T-helper 1 cell treated with Interleukin-12 subunit alpha and Interleukin-12 subunit beta and Interleukin-4 antibody, amounts not matched to agents 30 ng/mL and 1 ng/mL, for 36 hours (primary cell): ENCODE data around the gene PGF. TPM values are rescaled to one million over a fixed set of nuclear protein-coding genes. Genes with fewer than 3 reads are reported as not detected.

Experiments used
- intact Hi-C: fragments of 100-400 bp; cut with micrococcal nuclease; formaldehyde crosslinking; loops from one replicate; pipeline ENCODE4 v1.15.1; 2024
- total RNA-seq: library from RNA; stranded (reverse); gene quantifications from 2 replicates; pipeline ENCODE4 v1.2.3, GENCODE V29; 2022

Gene PGF
- total RNA-seq, 1 donor from 2014 or later, result 0.20 TPM

DNA sequence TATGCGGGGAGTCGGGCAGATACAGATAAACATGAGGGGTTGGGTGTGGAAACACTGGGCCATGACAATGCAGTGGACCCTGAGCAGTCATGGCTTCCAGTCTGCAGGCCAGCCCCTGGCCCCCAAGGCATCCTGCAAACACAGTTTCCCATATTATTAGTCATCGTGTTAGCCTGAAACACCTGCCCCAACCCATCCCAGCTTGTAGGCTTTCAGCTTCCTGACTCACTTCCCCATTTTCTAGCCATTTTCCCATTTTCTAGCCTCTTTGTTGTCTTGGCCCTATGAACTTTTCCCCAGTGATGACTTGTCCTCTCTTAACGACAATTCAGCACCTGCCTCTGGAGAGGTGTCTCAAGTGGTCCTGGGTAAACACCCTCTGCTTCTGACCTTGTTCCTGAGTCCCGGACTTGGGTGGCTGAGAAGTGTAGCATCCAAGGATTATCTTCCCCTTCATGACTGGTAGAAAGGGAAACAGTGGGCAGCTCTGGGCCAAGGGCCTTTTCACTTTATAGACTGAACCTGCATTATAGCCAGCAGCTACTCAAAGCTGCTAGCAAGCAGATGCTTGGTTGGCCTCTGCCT, 4.3 kb upstream of the PGF start:
- intact Hi-C loops, result no loop called here

DNA sequence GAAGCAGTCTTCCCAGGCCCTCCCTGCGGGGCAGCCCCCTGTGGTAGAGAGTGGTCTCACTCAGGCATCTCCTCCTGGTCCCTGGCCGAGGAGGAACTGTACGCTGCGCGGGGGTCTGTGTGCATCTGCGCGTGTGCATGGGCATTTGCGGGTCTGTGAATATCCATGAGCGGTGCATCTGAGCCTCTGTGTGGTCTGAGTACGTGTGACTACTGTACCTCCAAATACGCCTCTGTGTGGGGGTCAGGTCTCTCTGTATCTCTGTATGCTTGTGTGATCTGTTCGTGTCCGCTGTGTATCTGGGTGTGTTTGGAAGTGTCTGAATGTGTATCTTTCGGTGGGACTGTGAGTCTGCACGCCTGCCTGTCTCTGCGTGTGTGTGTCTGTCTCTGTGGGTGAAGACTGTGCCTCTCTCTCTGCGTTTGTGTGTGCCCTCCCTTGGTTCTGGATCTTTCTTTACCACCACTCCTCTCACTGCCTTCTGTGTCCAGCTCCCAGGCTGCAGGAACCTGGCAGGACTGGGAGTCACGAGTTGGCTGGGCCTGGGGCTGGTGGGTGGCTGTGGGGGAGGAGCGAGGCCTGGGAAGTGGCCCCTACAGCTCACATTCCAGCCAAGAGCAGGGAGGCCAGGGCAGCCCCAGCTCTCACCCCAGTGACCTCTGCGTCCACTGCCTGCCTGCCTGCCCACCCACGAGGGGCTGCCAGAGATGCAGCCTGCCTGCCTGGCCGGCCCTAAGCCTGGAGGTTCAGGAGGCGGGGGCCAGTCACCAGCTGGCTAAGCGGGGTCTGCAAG, 1.1 kb upstream of the PGF start:
- intact Hi-C loops, result no loop called here

DNA sequence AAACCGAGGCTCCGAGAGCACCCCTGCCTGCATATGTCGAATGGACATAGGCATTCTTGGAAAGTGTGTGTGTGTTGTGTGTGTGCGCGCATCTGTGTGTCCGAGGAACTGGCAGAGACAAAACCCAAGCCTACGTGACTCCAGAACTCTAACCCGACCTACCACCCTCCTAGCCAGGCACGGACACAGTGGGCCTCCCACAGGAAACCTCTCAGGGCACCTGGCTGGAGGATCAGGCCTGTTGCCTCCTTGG, 556 bp upstream of the PGF start:
- intact Hi-C loops, result no loop called here

GRCh38 chr14:74954947-74955228, 509 bp downstream of the PGF start:
- intact Hi-C loops, result no loop called here

DNA sequence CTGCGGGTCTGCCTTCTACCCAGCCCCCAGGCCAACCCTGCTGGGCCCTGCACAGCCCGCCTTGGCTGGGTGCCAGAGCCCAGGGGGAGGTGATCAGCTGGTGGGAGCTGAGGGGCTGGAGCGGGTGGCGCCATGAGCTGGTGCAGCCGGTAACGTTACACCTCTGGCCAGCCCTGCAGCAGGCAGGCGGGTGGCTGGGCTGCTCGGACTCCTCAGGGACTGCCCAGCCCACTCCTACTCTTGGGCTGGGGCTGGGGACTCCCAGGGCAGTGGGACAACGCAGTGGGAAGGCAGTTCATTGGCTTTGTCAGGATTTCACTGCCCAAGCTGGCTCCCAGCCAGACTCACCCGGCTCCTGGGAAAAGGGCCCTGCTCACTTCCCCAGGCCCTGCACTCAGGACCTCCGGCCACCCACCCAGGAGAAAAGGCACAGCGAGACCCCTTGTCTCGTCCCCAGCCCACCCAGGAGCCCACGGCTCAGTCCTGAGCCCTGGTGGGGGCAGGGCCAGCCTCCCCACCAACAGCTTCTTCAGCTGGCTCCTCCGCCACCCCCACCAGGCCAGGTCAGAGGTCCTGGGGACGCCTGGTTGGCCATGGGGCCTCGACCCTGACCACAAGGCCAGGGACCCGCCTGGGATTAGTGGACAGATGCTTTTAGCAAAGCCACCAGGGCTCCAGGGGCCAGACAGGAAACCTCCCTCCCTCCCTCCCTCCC, 1.0 kb downstream of the PGF start:
- intact Hi-C loops, result no loop called here

- intact Hi-C loops, result no loop called here
Measured at GRCh38 chr14:74953686-74954085, 1.7 kb downstream of the PGF start.

DNA sequence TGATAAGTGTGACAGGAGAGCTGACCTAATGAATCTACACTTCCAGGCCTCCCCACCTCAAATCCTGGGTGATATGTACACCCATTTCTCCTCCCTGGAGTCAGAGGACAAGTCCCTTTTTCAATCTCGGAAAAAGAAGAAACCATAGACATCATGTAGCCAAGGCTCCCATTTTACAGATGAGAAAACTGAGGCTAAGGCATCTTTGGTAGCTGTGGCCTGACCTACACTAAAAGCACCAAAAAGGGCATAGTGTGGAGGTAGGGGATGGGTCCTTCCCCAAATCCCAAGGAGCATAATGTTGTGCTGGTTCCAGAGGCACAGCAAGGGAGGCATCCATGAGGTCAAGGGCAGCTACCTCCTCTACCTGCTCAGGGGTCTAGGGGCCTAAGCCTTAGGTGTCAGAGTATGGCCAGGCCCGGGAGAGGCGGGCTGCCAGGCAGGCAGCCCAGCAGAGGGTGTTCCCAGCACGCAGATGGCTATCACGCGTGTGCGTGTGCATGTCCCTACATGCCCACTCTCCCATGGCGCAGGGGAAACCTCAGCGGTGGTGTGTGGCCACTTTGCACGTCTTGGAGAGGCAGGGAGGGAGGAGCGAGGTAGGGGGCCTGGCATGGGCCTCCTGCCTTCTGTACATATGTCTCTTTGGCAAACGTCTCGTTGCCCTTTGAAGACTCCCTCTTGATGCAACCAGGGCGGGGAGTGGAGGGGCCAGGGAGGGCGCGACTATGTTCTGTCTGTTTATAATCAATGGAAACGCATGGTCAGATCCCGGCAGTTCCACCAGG, 2.5 kb downstream of the PGF start:
- intact Hi-C loops, result no loop called here

- intact Hi-C loops, result no loop called here
Measured at GRCh38 chr14:74952180-74952665, 3.2 kb downstream of the PGF start.

GRCh38 chr14:74951443-74952179, 3.8 kb downstream of the PGF start:
- intact Hi-C loops, result no loop called here

GRCh38 chr14:74950795-74951442, 4.5 kb downstream of the PGF start:
- intact Hi-C loops, result no loop called here

- intact Hi-C loops, result loop anchor here (10.0 kb wide), 1 partner anchor 715 kb away; the partner anchor contains the start of genes ERG28 and TTLL5
Measured at GRCh38 chr14:74949859-74950573, 5.4 kb downstream of the PGF start.

DNA sequence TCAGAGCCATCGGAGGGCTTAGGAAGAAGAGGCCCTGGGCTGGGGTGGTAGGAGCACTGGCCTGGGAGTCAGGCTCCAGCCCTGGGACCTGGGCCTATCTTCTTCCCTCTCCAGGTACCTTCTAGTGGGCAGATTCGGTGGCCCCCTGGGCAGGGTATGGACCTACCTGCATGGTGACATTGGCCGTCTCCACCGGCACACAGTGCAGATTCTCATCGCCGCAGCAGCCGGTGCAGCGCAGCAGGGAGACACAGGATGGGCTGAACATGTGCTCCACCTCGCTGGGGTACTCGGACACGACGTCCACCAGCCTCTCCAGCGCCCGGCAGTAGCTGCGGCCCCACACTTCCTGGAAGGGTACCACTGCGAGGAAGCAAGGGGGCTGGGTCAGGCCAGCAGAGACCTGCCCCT, 6.2 kb downstream of the PGF start:
- intact Hi-C loops, result loop anchor here (10.0 kb wide), 1 partner anchor 716 kb away; the partner anchor contains the start of genes ERG28 and TTLL5

DNA sequence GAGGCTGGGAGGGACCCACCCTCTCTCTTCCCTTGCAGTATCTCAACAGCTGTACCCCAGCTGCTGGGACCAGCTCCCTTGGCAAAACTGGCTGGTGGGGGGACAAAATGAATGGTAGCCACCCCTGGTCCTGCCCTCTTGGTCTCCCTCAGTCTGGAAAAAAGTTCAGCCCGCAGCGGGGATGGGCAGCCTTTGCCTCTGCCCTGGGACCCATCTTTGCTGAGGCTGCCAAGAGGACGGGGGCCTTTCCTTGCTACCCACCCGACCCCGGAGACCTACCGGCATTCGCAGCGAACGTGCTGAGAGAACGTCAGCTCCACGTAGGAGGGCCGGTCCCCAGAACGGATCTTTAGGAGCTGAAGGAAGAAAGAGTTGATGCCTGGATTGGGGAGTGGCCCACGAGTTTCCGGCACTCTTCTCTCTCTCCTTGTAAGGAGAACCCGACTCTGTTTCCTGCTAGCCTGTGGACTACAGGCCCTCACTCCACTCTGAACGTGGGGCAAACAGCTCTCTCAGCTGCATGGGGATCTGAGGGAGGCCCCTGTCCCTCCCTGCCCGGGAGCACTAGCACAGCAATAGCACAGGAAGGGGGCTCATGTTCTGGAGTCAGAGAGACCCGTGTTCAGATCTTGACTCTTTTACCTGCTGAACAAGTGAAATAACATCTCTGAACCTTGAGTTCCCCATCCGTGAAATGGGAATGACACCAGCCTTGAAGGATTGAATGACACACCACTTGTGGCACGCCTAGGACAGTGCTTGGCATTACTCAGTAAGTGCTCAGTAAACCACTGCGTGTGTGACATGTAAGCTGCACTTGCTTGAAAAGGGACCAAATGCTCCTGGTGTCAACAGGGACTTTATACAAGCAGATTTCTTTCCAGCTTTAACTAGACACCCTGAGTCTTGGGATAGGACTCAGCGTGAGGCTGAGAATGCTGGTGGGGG, 6.9 kb downstream of the PGF start:
- intact Hi-C loops, result loop anchor here (10.0 kb wide), 1 partner anchor 716 kb away; the partner anchor contains the start of genes ERG28 and TTLL5

DNA sequence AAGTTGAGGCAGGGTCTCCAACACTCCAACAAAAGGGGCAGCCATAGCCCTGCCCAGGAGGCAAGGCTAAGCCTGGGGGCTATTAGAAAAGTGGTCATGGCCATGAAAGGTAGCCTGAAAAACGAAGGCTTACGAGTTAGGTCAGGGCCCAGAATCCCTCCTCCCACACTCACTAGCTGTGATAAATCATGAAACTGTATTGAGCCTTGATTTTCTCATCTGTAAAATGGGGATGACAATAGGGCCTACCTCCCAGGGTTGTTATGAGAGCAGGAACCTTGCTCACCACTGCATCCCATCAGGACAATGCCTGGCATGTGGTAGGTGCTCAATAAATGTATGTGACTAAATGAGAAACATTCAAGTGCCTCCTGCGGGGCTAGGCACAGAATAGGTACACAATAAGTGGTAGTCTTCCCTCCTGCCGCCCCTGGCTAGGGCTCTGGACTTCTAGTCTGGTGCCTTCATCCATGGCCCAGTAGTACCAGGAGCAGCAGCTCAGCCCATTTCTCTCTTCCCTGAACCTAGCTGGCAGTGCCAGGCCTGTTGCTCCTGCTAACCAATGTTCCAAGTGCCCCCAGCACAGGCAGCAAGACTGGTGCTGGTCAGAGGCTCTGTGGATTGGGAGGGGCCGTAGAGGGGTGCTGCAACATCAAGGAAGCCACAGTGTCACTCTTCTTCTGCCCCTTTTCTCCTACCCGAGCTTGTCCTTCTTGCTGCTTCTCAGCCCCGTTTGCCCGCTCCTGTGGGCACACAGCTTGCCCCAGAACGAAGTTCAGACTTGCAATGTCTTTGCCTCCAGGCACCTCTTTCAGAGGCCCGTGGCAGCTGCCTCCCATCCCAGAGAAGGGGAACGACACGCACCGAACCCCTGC, 7.8 kb downstream of the PGF start:
- intact Hi-C loops, result loop anchor here (10.0 kb wide), 1 partner anchor 717 kb away; the partner anchor contains the start of genes ERG28 and TTLL5

GRCh38 chr14:74946659-74947281, 8.6 kb downstream of the PGF start:
- intact Hi-C loops, result loop anchor here (1.0 to 10.0 kb wide), 4 partner anchors 57 to 718 kb away; partner anchors contain the start of genes ERG28 and TTLL5

DNA sequence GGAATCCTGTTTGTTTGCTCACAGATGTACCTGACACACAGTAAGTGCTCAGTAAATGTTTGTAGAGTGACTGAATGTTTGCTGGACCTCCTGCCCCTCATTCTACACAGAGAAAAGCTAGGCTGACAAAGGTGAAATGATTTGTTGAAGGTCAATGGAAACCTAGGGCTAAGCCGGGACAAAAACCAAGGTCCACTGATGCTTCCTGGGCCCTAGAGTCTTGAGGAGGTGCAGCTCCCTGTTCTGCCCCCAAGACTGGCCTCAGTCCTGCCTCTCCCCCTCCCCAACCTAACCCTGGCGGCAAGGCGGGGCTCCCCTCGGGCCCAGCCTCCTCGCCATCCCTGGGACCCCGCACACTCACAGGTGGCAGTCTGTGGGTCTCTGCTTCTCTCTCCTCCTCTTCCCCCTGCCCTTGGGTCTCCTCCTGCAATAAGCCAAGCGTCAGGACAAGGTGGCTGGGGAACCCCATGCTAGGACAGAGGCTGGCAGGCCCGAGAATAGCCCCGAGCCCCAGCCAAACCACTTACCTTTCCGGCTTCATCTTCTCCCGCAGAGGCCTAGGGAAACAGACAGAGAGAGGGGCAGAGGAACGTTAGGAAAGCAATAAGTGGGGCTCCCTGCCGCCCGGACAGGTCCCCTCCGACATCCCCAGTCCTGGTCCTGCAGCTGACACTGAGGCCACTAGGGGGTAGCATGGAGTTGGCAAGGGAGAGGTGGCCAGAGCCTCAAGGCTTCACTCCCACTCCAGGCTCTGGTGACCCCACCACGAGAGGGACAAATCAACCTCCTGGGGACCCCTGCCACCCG, 9.3 kb downstream of the PGF start:
- intact Hi-C loops, result loop anchor here (1.0 to 10.0 kb wide), 4 partner anchors 57 to 719 kb away; partner anchors contain the start of genes ERG28 and TTLL5
